Stimulated activated memory B cell treated with anti-CD40 and anti-IgM and Interleukin-4, amounts not matched to agents 10 μg/mL and 1 μg/mL and 100 μg/mL, for 72 hours (primary cell): ENCODE results near the gene SHISA9.
"Not testable (repeated sequence)": the region's sequence is repeated elsewhere in the genome, so short reads cannot be mapped to it uniquely, and the experiment has no call there.

Source experiments
- ATAC-seq: fragments of 150-1000 bp; cut with Tn5 transposase; 2 replicates; pipeline ENCODE4 v1.10.0; 2021
- H3K27ac Mint-ChIP-seq: one replicate; pipeline ENCODE4 v1.8.0; 2022; ENCODE audit warnings: mild to moderate bottlenecking, mixed read lengths
- H3K27me3 Mint-ChIP-seq: one replicate; pipeline ENCODE4 v1.8.0; 2022; ENCODE audit warnings: mixed read lengths
- H3K36me3 Mint-ChIP-seq: one replicate; pipeline ENCODE4 v1.8.0; 2022; ENCODE audit warnings: mixed read lengths
- H3K4me1 Mint-ChIP-seq: one replicate; pipeline ENCODE4 v1.8.0; 2022; ENCODE audit warnings: mixed read lengths
- H3K4me3 Mint-ChIP-seq: one replicate; pipeline ENCODE4 v1.8.0; 2022; ENCODE audit warnings: mild to moderate bottlenecking, moderate library complexity, mixed read lengths
- H3K9me3 Mint-ChIP-seq: one replicate; pipeline ENCODE4 v1.8.0; 2022; ENCODE audit warnings: mixed read lengths

SHISA9 gene

GRCh38 chr16:12906765-12907516 is 5.5 kb downstream of the SHISA9 start:
- Mint-ChIP-seq H3K27me3 (peaks cover 81% of the 10 kb centered on the region), H3K27ac (no peak overlapping the region), H3K4me3 (no peak overlapping the region), H3K9me3 (peaks cover 2% of the 10 kb centered on the region), H3K36me3 (no peaks in the 10 kb centered on the region), H3K4me1 (peaks cover 11% of the 10 kb centered on the region)
- no peak for ATAC-seq

- Mint-ChIP-seq H3K9me3 (peaks cover 3% of the 10 kb centered on the region), H3K36me3 (no peaks in the 10 kb centered on the region), H3K4me1 (peaks cover 6% of the 10 kb centered on the region), H3K27ac (no peak overlapping the region), H3K4me3 (no peak overlapping the region), H3K27me3 (peaks cover 73% of the 10 kb centered on the region)
- no peak for ATAC-seq
Observed at GRCh38 chr16:12907670-12908233, 6.4 kb downstream of the SHISA9 start.

- ATAC-seq = no peak
Observed at GRCh38 chr16:12917246-12917645, 15.8 kb downstream of the SHISA9 start.

DNA sequence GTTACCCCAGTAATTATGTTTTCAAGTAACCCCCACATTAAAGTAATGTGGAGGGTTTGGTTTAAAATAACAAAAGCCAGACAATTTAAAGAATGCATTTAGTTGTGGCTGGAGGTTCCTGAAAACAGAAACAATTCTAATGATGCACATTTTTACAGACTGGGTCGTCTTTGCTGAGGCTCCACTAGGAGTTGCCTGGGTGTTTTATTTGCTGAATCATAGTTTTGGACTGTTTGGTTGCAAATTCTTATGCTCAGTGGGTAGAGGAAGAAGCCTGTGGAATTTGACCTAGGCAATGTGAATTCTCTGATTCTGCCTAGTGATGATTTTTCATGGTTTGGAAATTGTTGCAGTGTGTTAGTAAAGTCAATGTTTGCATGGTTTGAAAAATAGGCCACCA is 16.3 kb downstream of the SHISA9 start:
- H3K27ac Mint-ChIP-seq = no peak overlapping the region
- H3K27me3 Mint-ChIP-seq = peaks cover 5% of the 10 kb centered on the region
- peaks cover 8% of the 10 kb centered on the region for H3K9me3 Mint-ChIP-seq
- H3K4me3 Mint-ChIP-seq = no peak overlapping the region
- no peak for ATAC-seq
- H3K36me3 Mint-ChIP-seq = no peaks in the 10 kb centered on the region
- no peaks in the 10 kb centered on the region for H3K4me1 Mint-ChIP-seq

More at GRCh38 chr16:12917246-12917645, 15.8 kb downstream of the SHISA9 start:
- H3K27me3 Mint-ChIP-seq = peaks cover under 1% of the 10 kb centered on the region
- no peaks in the 10 kb centered on the region for H3K36me3 Mint-ChIP-seq
- no peak overlapping the region for H3K4me3 Mint-ChIP-seq
- H3K4me1 Mint-ChIP-seq = no peaks in the 10 kb centered on the region
- H3K9me3 Mint-ChIP-seq = peaks cover 8% of the 10 kb centered on the region
- no peak overlapping the region for H3K27ac Mint-ChIP-seq

DNA sequence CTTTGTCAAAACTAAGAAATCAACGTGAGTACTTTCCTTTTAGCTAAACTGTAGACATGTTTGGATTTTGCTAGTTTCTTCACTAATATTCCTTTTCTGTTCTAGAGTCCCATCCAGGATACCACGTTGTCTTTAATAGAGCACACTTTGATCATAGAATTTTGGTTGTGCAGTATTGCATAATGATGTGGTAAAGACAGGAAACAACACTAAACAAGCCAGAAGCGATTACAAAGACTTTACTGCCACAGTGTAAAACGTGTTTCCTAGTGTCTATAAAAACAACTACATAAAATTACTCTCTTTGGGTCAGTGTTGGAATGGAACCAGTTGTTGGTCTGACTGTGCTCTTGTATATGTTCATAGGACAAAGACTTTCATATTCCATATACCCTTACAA is 19.3 kb downstream of the SHISA9 start:
- Mint-ChIP-seq H3K4me1 (no peaks in the 10 kb centered on the region), H3K36me3 (no peaks in the 10 kb centered on the region), H3K27me3 (peaks cover 22% of the 10 kb centered on the region), H3K27ac (no peak overlapping the region), H3K4me3 (no peak overlapping the region), H3K9me3 (peaks cover 6% of the 10 kb centered on the region)
- no peak for ATAC-seq

DNA sequence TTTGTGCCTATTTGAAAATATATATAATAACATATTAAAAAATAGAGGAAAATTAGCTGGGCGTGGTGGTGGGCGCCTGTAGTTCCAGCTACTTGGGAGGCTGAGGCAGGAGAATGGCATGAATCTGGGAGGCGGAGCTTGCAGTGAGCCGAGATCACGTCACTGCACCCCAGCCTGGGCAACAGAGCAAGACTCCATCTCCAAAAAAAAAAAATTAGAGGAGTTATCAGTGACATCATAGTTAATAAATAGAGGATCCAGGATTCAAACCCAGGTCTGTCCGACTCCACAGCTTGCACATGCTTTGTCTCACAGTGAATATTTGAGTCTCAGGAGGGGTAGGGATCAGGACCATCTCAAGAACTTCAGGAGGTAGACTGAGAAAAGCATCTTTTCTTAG is 22.2 kb downstream of the SHISA9 start:
- not testable (repeated sequence) for H3K9me3 Mint-ChIP-seq, H3K36me3 Mint-ChIP-seq, ATAC-seq, H3K4me3 Mint-ChIP-seq, H3K4me1 Mint-ChIP-seq, H3K27ac Mint-ChIP-seq
- peaks cover 22% of the 10 kb centered on the region for H3K27me3 Mint-ChIP-seq

DNA sequence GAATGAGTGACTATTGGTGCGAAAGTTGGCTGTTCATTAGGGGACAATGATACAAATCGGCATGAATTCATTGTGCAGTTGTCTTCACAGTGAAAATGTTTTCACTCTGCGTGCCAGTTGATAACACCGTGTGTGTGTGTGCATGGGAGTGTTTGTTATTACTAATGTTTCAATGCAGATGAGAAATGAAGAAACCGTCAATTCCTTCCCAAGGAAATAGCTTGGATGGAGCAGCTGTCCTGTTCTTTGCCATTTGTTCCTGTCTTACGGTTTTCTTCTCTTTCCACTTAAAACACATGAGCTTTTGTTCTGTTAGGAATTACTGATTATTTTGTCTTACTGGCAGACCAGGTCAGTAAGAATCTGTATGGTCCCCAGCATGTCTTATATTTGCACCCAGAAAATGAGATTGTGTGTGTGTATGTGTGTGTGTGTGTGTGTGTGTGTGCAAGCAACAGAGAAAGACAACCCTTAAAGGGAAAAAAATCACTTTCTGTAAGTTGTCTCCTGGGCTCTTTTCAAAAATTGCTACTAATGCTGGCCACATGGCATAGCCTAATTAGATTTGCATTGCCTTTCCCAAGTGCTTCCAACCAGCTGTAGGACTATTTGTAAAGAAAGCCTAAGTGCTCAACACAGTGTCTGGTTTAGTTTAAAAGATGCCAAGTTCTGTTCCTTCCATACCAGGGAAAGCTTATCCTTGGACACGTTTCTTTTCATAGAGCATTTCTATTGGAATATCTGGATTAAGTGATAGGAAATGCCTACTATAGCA is 23.8 kb downstream of the SHISA9 start:
- no peak for ATAC-seq
- H3K4me1 Mint-ChIP-seq = no peaks in the 10 kb centered on the region
- H3K9me3 Mint-ChIP-seq = peaks cover 6% of the 10 kb centered on the region
- H3K27me3 Mint-ChIP-seq = peaks cover 22% of the 10 kb centered on the region
- H3K4me3 Mint-ChIP-seq = no peak overlapping the region
- no peaks in the 10 kb centered on the region for H3K36me3 Mint-ChIP-seq
- no peak overlapping the region for H3K27ac Mint-ChIP-seq

DNA sequence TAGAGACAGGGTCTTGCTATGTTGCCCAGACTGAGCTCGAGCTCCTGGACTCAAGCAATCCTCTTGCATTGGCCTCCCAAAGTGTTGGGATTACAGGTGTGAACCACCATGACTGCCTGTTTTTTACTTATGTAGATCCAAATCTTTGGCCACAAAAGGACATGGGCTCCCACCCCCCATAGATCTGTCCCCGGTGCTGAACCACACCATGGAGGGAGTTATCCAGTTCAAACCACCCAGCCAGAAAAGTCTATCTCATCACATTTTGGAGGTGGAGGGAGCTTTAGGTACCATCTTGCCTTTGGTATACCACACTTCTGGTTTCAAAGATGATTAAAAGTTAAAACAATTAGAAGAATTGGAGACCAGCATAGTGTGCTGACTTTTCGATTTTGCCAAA is 26.2 kb downstream of the SHISA9 start:
- Mint-ChIP-seq H3K4me3 (no peak overlapping the region), H3K27ac (no peak overlapping the region), H3K4me1 (no peaks in the 10 kb centered on the region), H3K36me3 (no peaks in the 10 kb centered on the region), H3K27me3 (peaks cover 18% of the 10 kb centered on the region), H3K9me3 (peaks cover 6% of the 10 kb centered on the region)
- no peak for ATAC-seq

- Mint-ChIP-seq H3K27me3 (peaks cover 20% of the 10 kb centered on the region), H3K27ac (no peak overlapping the region), H3K4me3 (no peak overlapping the region), H3K36me3 (no peaks in the 10 kb centered on the region), H3K9me3 (peaks cover 14% of the 10 kb centered on the region), H3K4me1 (no peaks in the 10 kb centered on the region)
- no peak for ATAC-seq
Observed at GRCh38 chr16:12930881-12931280, 29.5 kb downstream of the SHISA9 start.

GRCh38 chr16:12936391-12936790 is 35.0 kb downstream of the SHISA9 start:
- Mint-ChIP-seq H3K9me3 (peaks cover 15% of the 10 kb centered on the region), H3K4me1 (no peaks in the 10 kb centered on the region), H3K27ac (no peak overlapping the region), H3K27me3 (peaks cover 33% of the 10 kb centered on the region), H3K36me3 (no peaks in the 10 kb centered on the region), H3K4me3 (no peak overlapping the region)
- no peak for ATAC-seq

DNA sequence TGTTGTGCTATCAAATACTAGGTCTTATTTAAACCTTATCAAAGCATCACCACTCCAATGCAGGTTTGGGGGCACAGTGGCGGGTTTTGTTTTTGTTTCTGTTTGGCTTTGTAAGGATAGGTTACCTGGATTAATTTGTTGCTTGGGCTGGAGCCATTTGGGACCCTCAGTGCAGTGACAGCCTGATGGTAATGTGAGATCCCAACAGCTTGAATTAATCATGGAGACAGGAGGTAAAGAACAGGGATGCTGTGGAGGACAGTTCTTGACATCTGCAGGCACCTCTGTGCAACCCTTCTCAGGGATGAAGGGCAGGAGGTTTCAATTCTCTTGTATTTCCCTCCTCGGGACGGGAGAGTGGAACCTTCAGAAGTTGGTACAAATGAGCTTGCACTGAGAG is 40.5 kb downstream of the SHISA9 start:
- Mint-ChIP-seq H3K9me3 (peaks cover 11% of the 10 kb centered on the region), H3K36me3 (no peaks in the 10 kb centered on the region), H3K4me1 (no peaks in the 10 kb centered on the region), H3K27ac (no peak overlapping the region), H3K27me3 (peaks cover 10% of the 10 kb centered on the region), H3K4me3 (no peak overlapping the region)
- ATAC-seq = no peak

GRCh38 chr16:12942861-12943260 is 41.5 kb downstream of the SHISA9 start:
- peaks cover 11% of the 10 kb centered on the region for H3K9me3 Mint-ChIP-seq
- no peak for ATAC-seq
- peaks cover 10% of the 10 kb centered on the region for H3K27me3 Mint-ChIP-seq
- H3K4me3 Mint-ChIP-seq = no peak overlapping the region
- no peaks in the 10 kb centered on the region for H3K4me1 Mint-ChIP-seq
- H3K27ac Mint-ChIP-seq = no peak overlapping the region
- no peaks in the 10 kb centered on the region for H3K36me3 Mint-ChIP-seq

GRCh38 chr16:12944300-12944699 is 42.9 kb downstream of the SHISA9 start:
- Mint-ChIP-seq H3K4me3 (no peak overlapping the region), H3K27me3 (peaks cover 2% of the 10 kb centered on the region), H3K9me3 (peaks cover 6% of the 10 kb centered on the region), H3K36me3 (no peaks in the 10 kb centered on the region), H3K27ac (no peak overlapping the region), H3K4me1 (no peaks in the 10 kb centered on the region)
- no peak for ATAC-seq

- Mint-ChIP-seq H3K9me3 (peaks cover 6% of the 10 kb centered on the region), H3K27ac (no peak overlapping the region), H3K36me3 (no peaks in the 10 kb centered on the region), H3K4me3 (no peak overlapping the region), H3K27me3 (peaks cover 11% of the 10 kb centered on the region), H3K4me1 (no peaks in the 10 kb centered on the region)
- no peak for ATAC-seq
Observed at GRCh38 chr16:12951392-12951791, 50.0 kb downstream of the SHISA9 start.

DNA sequence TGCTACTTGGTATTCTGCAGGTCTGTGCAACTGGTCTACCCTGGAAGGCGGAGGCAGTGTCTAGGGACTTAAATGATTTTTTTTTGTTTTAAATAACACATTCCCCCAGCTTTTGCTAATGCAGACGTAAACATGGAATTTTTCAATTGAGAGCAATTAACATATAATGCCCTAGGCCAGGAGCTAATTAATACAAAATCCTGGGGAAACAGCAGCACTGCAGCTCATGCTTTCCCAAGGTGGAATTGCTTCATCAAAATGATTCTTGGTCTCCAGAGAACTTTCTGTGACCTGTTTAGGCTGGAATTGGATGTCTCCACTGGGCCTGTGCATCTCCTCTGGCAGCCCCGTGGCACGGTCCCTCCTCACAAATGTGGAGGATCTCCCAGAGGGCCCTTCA is 50.6 kb downstream of the SHISA9 start:
- no peak overlapping the region for H3K4me3 Mint-ChIP-seq
- no peak overlapping the region for H3K27ac Mint-ChIP-seq
- no peaks in the 10 kb centered on the region for H3K4me1 Mint-ChIP-seq
- H3K36me3 Mint-ChIP-seq = no peaks in the 10 kb centered on the region
- H3K9me3 Mint-ChIP-seq = peaks cover 6% of the 10 kb centered on the region
- peaks cover 11% of the 10 kb centered on the region for H3K27me3 Mint-ChIP-seq
- ATAC-seq = no peak

DNA sequence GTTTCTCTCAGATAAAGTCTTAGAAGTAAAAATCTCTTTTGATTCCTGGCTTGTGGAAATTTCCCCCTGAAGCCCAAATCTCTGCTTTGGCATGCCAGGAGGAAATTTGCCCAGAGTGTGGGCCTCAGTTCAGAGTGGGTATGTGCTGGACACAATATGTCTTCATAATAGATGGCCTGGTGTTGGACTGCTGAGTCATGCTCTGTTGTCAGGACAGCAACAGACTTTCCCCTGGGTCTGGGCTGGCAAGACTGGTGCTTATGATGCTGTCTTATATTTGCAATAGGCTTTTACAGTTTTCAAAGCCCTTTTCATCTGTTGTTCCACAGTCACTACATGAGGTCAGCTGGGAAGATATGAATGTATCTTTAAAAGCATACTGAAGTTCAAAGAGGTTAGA is 57.0 kb downstream of the SHISA9 start:
- no peak overlapping the region for H3K4me3 Mint-ChIP-seq

More for the DNA sequence above, 57.0 kb downstream of the SHISA9 start:
- Mint-ChIP-seq H3K9me3 (peaks cover 16% of the 10 kb centered on the region), H3K27ac (no peak overlapping the region), H3K4me1 (no peaks in the 10 kb centered on the region), H3K27me3 (peaks cover 6% of the 10 kb centered on the region), H3K36me3 (no peaks in the 10 kb centered on the region)
- no peak for ATAC-seq
